Common myeloid progenitor, CD34-positive (primary cell): ENCODE measurements around the gene PLA2G5.

Source experiments
- CTCF ChIA-PET: fragments of 350-600 bp; sonication (Branson Sonifier 250); formaldehyde crosslinking; loops from one replicate; lab custom pipeline; 2021; ENCODE audit warnings: antibody characterized with exemption; lab: Charles Lee
- POLR2A ChIA-PET: fragments of 350-600 bp; sonication (Branson Sonifier 250); formaldehyde crosslinking; loops from one replicate; lab custom pipeline; 2021; ENCODE audit warnings: antibody characterized with exemption; lab: Charles Lee
- DNase-seq, 3 donors: peaks; one replicate each; pipeline versions ENCODE4 v3.0.0 to v3.0.0-alpha.2; 2013
- H3K27ac ChIP-seq, 2 experiments: 1 replicate in 1 of 2; 2 replicates in 1 of 2; pipeline ENCODE4 v1.7.0; 2013; ENCODE audit warnings: inconsistent platforms in 2 of 2, low read length in 2 of 2, mild to moderate bottlenecking in 2 of 2, low read depth in 1 of 2, moderate library complexity in 1 of 2; ENCODE audit not compliant: severe bottlenecking in 2 of 2, insufficient read depth in 1 of 2, poor library complexity in 1 of 2
- H3K27me3 ChIP-seq, 5 experiments: replicated peaks in 2 of 5; 1 replicate in 3 of 5; 2 replicates in 2 of 5; pipeline versions ENCODE4 v1.6.1 to v1.7.0; 2013; ENCODE audit warnings: low read length in 4 of 5, mild to moderate bottlenecking in 2 of 5, moderate library complexity in 2 of 5, inconsistent platforms in 1 of 5; ENCODE audit not compliant: insufficient read depth in 5 of 5, control insufficient read depth in 4 of 5
- H3K36me3 ChIP-seq, 4 experiments: 1 replicate in 2 of 4; 2 replicates in 2 of 4; pipeline versions ENCODE4 v1.6.1 to v1.7.0; 2013; ENCODE audit warnings: low read length in 3 of 4, control low read depth in 1 of 4, mild to moderate bottlenecking in 1 of 4; ENCODE audit not compliant: control insufficient read depth in 4 of 4, insufficient read depth in 4 of 4
- H3K4me1 ChIP-seq, 4 experiments: 1 replicate in 3 of 4; 2 replicates in 1 of 4; pipeline versions ENCODE4 v1.6.1 to v1.7.1; 2013; ENCODE audit warnings: low read length in 3 of 4, mild to moderate bottlenecking in 3 of 4, control low read depth in 1 of 4, inconsistent platforms in 1 of 4, moderate library complexity in 1 of 4; ENCODE audit not compliant: control insufficient read depth in 4 of 4, insufficient read depth in 4 of 4; ENCODE audit errors: control extremely low read depth in 1 of 4
- H3K4me3 ChIP-seq, 7 experiments: 1 replicate in 4 of 7; 2 replicates in 3 of 7; pipeline versions ENCODE4 v1.5.1 to v1.7.0; 2013; ENCODE audit warnings: mild to moderate bottlenecking in 7 of 7, low read length in 6 of 7, moderate library complexity in 6 of 7, inconsistent platforms in 2 of 7, low read depth in 2 of 7, control low read depth in 1 of 7; ENCODE audit not compliant: insufficient read depth in 4 of 7, control insufficient read depth in 1 of 7; ENCODE audit errors: extremely low read depth in 1 of 7
- H3K9me3 ChIP-seq, 5 experiments: 1 replicate in 4 of 5; 2 replicates in 1 of 5; pipeline versions ENCODE4 v1.6.1 to v1.7.1; 2013; ENCODE audit warnings: low read length in 4 of 5, mild to moderate bottlenecking in 2 of 5, inconsistent platforms in 1 of 5, low read depth in 1 of 5, moderate library complexity in 1 of 5; ENCODE audit not compliant: control insufficient read depth in 4 of 5, insufficient read depth in 2 of 5; ENCODE audit errors: control extremely low read depth in 1 of 5
- WGBS: methylation state at CpG from one replicate; pipeline ENCODE4 v1.1.5; 2013; ENCODE audit not compliant: insufficient coverage; 5-methylcytosine and 5-hydroxymethylcytosine counted together

PLA2G5 gene

GRCh38 chr1:20108366-20109123 is 38.6 kb downstream of the PLA2G5 start:
- 68% methylated on average over 2 of the region's 5 CpGs for WGBS
- no peak for DNase-seq
- peaks cover 0 to 13% (median 0%) of the 10 kb centered on the region in 5 experiments for H3K27me3 ChIP-seq
- CTCF ChIA-PET, result no interaction called here
- H3K4me3 ChIP-seq, result no peak overlapping the region
- H3K36me3 ChIP-seq, result no peaks in the 10 kb centered on the region
- H3K4me1 ChIP-seq, result no peaks in the 10 kb centered on the region
- POLR2A ChIA-PET, result no interaction called here
- no peaks in the 10 kb centered on the region for H3K9me3 ChIP-seq
- H3K27ac ChIP-seq, result no peak overlapping the region

GRCh38 chr1:20109223-20109856 is 39.3 kb downstream of the PLA2G5 start:
- peaks cover 0 to 16% (median 0%) of the 10 kb centered on the region in 5 experiments for H3K27me3 ChIP-seq
- H3K4me3 ChIP-seq, result no peak overlapping the region
- no peaks in the 10 kb centered on the region for H3K4me1 ChIP-seq
- POLR2A ChIA-PET, result no interaction called here
- DNase-seq, result no peak
- H3K36me3 ChIP-seq, result no peaks in the 10 kb centered on the region
- WGBS, result 83% methylated on average over 4 of the region's 4 CpGs
- CTCF ChIA-PET, result no interaction called here
- no peaks in the 10 kb centered on the region for H3K9me3 ChIP-seq
- H3K27ac ChIP-seq, result no peak overlapping the region

GRCh38 chr1:20110679-20111078 is 40.7 kb downstream of the PLA2G5 start:
- Histone ChIP-seq H3K4me1 (no peaks in the 10 kb centered on the region), H3K36me3 (no peaks in the 10 kb centered on the region), H3K27me3 (peaks cover 0 to 16% (median 2%) of the 10 kb centered on the region in 5 experiments), H3K4me3 (no peak overlapping the region), H3K27ac (no peak overlapping the region), H3K9me3 (no peaks in the 10 kb centered on the region)
- ChIA-PET CTCF (no interaction called here), POLR2A (interaction anchor here (0.5 kb wide), 1 partner anchor 604 kb away, joined by 4 read pairs; no protein-coding TSS in a partner anchor)
- whole genome bisulfite sequencing, result 93% methylated on average over 12 of the region's 12 CpGs
- DNase-seq, result no peak

- 100% methylated on average over 2 of the region's 5 CpGs for WGBS
Observed at GRCh38 chr1:20111452-20111851, 41.5 kb downstream of the PLA2G5 start.

GRCh38 chr1:20112279-20113000 is 42.4 kb downstream of the PLA2G5 start:
- no peak overlapping the region for H3K4me3 ChIP-seq
- ChIA-PET CTCF (no interaction called here), POLR2A (no interaction called here)
- no peak overlapping the region for H3K27ac ChIP-seq
- no peak for DNase-seq
- no peaks in the 10 kb centered on the region for H3K9me3 ChIP-seq
- H3K4me1 ChIP-seq, result no peaks in the 10 kb centered on the region
- peaks cover 0 to 4% (median 2%) of the 10 kb centered on the region in 5 experiments for H3K27me3 ChIP-seq
- H3K36me3 ChIP-seq, result no peaks in the 10 kb centered on the region
- WGBS, result 90% methylated on average over 3 of the region's 3 CpGs

More at GRCh38 chr1:20111452-20111851, 41.5 kb downstream of the PLA2G5 start:
- POLR2A ChIA-PET, result no interaction called here
- H3K36me3 ChIP-seq, result no peaks in the 10 kb centered on the region
- H3K4me1 ChIP-seq, result no peaks in the 10 kb centered on the region
- CTCF ChIA-PET, result no interaction called here
- no peak overlapping the region for H3K27ac ChIP-seq
- DNase-seq, result no peak
- no peaks in the 10 kb centered on the region for H3K9me3 ChIP-seq
- no peak overlapping the region for H3K4me3 ChIP-seq
- peaks cover 0 to 11% (median 2%) of the 10 kb centered on the region in 5 experiments for H3K27me3 ChIP-seq

DNA sequence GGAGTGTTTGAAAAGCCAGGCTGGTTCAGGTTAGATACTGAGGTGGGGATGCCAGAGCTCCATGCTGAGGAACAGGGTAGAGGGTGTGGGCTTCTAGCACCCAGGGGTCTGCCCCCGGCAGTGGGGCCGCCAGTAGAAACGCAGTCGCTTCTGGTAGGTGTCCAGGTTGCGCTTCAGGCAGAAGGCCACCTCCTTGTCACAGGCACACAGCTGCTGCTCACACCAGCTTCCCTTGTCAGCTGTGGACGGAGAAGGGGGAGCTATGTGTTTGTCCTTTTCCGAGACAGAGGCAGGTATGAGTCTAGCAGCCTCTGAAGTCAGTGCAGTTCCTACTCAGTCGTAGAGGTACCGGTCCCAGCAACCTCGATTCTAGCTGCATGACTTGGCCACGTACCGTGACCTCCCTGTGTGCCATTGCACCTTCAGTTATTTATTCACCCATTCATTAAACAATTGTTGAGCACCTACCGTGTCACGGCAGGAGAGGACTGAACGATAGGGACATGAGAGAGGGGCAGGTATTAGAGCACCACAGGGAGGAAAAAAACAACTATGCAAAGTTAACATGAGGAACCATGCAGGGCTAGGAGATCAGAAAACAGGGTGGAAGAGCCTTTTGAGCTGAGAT is 44.1 kb downstream of the PLA2G5 start:
- no peak for DNase-seq
- 84% methylated on average over 11 of the region's 15 CpGs for WGBS
- H3K27ac ChIP-seq, result no peak overlapping the region
- ChIA-PET POLR2A (no interaction called here), CTCF (no interaction called here)
- no peaks in the 10 kb centered on the region for H3K36me3 ChIP-seq
- H3K9me3 ChIP-seq, result no peaks in the 10 kb centered on the region
- peaks cover 0 to 4% (median under 1%) of the 10 kb centered on the region in 5 experiments for H3K27me3 ChIP-seq
- H3K4me3 ChIP-seq, result no peak overlapping the region
- H3K4me1 ChIP-seq, result no peaks in the 10 kb centered on the region
